Smooth muscle cell (in vitro differentiated cells): Measurements from ENCODE around the gene CEACAM19. TPM values are rescaled to one million over a fixed set of nuclear protein-coding genes. Genes with fewer than 3 reads are reported as not detected.

Source experiments
- DNase-seq: peaks from one replicate; lab custom pipeline; 2025; ENCODE audit not compliant: unreplicated experiment; lab: John Stamatoyannopoulos, UW
- H2AFZ ChIP-seq: fragments of 200-600 bp; sonication (generic); 2 replicates; pipeline ENCODE4 v1.6.0; 2016; ENCODE audit warnings: antibody characterized with exemption, low read depth, mild to moderate bottlenecking
- H3F3A ChIP-seq: fragments of 200-600 bp; sonication (generic); 2 replicates; pipeline ENCODE4 v1.6.0; 2017; ENCODE audit warnings: antibody characterized with exemption, low read depth
- H3K27ac ChIP-seq: fragments of 200-600 bp; sonication (generic); 2 replicates; pipeline ENCODE4 v1.5.1; 2016; ENCODE audit warnings: low read depth, mild to moderate bottlenecking
- H3K27me3 ChIP-seq: fragments of 200-600 bp; sonication (generic); 2 replicates; pipeline ENCODE4 v1.6.1; 2016; ENCODE audit warnings: low read depth, mild to moderate bottlenecking
- H3K36me3 ChIP-seq: fragments of 200-600 bp; sonication (generic); 2 replicates; pipeline ENCODE4 v1.5.1; 2016; ENCODE audit warnings: low read depth
- H3K4me1 ChIP-seq: fragments of 200-600 bp; sonication (generic); 2 replicates; pipeline ENCODE4 v1.5.1; 2016; ENCODE audit warnings: low read depth
- H3K4me2 ChIP-seq: fragments of 200-600 bp; sonication (generic); 2 replicates; pipeline ENCODE4 v1.6.0; 2016; ENCODE audit warnings: mild to moderate bottlenecking
- H3K4me3 ChIP-seq: fragments of 200-600 bp; sonication (generic); 2 replicates; pipeline ENCODE4 v1.5.1; 2016; ENCODE audit warnings: mild to moderate bottlenecking
- H3K79me2 ChIP-seq: fragments of 200-600 bp; sonication (generic); 2 replicates; pipeline ENCODE4 v1.6.0; 2016; ENCODE audit warnings: low read depth, mild to moderate bottlenecking
- H3K9ac ChIP-seq: fragments of 200-600 bp; sonication (generic); 2 replicates; pipeline ENCODE4 v1.6.0; 2016; ENCODE audit warnings: low read depth
- H3K9me3 ChIP-seq: fragments of 200-600 bp; sonication (generic); replicated peaks from 2 replicates; pipeline ENCODE4 v1.5.1; 2016; ENCODE audit warnings: low read depth
- H4K20me1 ChIP-seq: fragments of 200-600 bp; sonication (generic); 2 replicates; pipeline ENCODE4 v1.6.0; 2016; ENCODE audit warnings: low read depth
- CTCF ChIP-seq: fragments of 200-600 bp; sonication (generic); IDR thresholded peaks from 2 replicates; pipeline ENCODE4 v1.5.1; 2017; ENCODE audit warnings: borderline replicate concordance, mild to moderate bottlenecking, antibody characterized with exemption; ENCODE audit not compliant: insufficient read depth, poor library complexity, severe bottlenecking
- WGBS: methylation state at CpG from one replicate; pipeline ENCODE4 v1.1.7; 2016; ENCODE audit warnings: low lambda C conversion rate; 5-methylcytosine and 5-hydroxymethylcytosine counted together
- polyA plus RNA-seq: library from polyadenylated mRNA; unstranded; fragments of >200 nt; fragmentation: Nextera tagmentation; extraction: Ambion mirVana; gene quantifications from 2 replicates; pipeline ENCODE4 v1.2.1, GENCODE V29; 2016
- total RNA-seq: library from RNA; depleted of rRNA; stranded (reverse); fragments of >200 nt; gene quantifications from 2 replicates; pipeline ENCODE4 v1.2.3, GENCODE V29; 2014

Gene CEACAM19
- total and polyA plus RNA-seq, 2 experiments from 2014 or later = 0.81 to 0.88 TPM

GRCh38 chr19:44729516-44730033, 58.3 kb downstream of the CEACAM19 start:
- no peaks in the 10 kb centered on the region for H3K9me3 ChIP-seq
- WGBS = 95% methylated on average over 8 of the region's 8 CpGs
- TF ChIP-seq CTCF = no peak
- no peak overlapping the region for H3K4me3 ChIP-seq
- H2AFZ ChIP-seq = no peak overlapping the region
- H3K79me2 ChIP-seq = no peaks in the 10 kb centered on the region
- no peak overlapping the region for H3K27ac ChIP-seq
- no peak for DNase-seq
- H3K4me2 ChIP-seq = no peak overlapping the region
- H3K27me3 ChIP-seq = no peaks in the 10 kb centered on the region
- H3F3A ChIP-seq = no peaks in the 10 kb centered on the region
- H4K20me1 ChIP-seq = no peaks in the 10 kb centered on the region
- H3K36me3 ChIP-seq = no peaks in the 10 kb centered on the region
- no peak overlapping the region for H3K9ac ChIP-seq
- no peaks in the 10 kb centered on the region for H3K4me1 ChIP-seq

DNA sequence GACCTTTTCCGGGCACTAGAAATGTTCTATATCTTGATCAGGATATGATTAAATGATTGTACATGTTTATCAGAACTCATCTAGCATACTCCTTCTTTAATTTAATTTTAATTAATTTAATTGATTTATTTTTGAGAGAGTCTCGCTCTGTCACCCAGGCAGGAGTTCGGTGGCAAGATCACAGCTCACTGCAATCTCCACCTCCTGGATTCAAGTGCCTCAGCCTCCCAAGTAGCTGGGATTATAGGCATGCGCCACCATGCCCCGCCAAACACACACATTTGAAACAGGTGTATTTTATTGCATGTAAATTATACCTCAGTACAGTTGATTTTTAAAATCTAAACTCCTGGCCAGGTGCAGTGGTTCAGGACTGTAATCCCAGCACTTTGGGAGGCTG, 59.8 kb downstream of the CEACAM19 start:
- Histone ChIP-seq H4K20me1 (no peaks in the 10 kb centered on the region), H3K27ac (no peak overlapping the region), H3K9ac (no peak overlapping the region), H3K9me3 (no peaks in the 10 kb centered on the region), H3K4me3 (no peak overlapping the region), H3K4me2 (no peak overlapping the region), H3K27me3 (no peaks in the 10 kb centered on the region), H3K79me2 (no peaks in the 10 kb centered on the region), H3K4me1 (no peaks in the 10 kb centered on the region), H2AFZ (no peak overlapping the region), H3K36me3 (no peaks in the 10 kb centered on the region), H3F3A (no peaks in the 10 kb centered on the region)
- DNase-seq = no peak
- 96% methylated on average over 5 of the region's 5 CpGs for WGBS
- no peak for TF ChIP-seq CTCF

GRCh38 chr19:44731622-44732021, 60.3 kb downstream of the CEACAM19 start:
- Histone ChIP-seq H3K36me3 (no peaks in the 10 kb centered on the region), H3K79me2 (no peaks in the 10 kb centered on the region), H3K27ac (no peak overlapping the region), H3K4me3 (no peak overlapping the region), H4K20me1 (no peaks in the 10 kb centered on the region), H3K4me2 (no peak overlapping the region), H3K27me3 (no peaks in the 10 kb centered on the region), H2AFZ (no peak overlapping the region), H3K9ac (no peak overlapping the region), H3K9me3 (no peaks in the 10 kb centered on the region), H3F3A (no peaks in the 10 kb centered on the region), H3K4me1 (no peaks in the 10 kb centered on the region)
- no peak for TF ChIP-seq CTCF
- DNase-seq = no peak
- 66% methylated on average over 4 of the region's 5 CpGs for WGBS

- H4K20me1 ChIP-seq = no peaks in the 10 kb centered on the region
- no peaks in the 10 kb centered on the region for H3K27me3 ChIP-seq
- no peak for TF ChIP-seq CTCF
- no peaks in the 10 kb centered on the region for H3K79me2 ChIP-seq
- WGBS = 80% methylated on average over 11 of the region's 11 CpGs
- H3K27ac ChIP-seq = no peak overlapping the region
- no peaks in the 10 kb centered on the region for H3K36me3 ChIP-seq
- no peaks in the 10 kb centered on the region for H3K4me1 ChIP-seq
- no peak overlapping the region for H3K4me3 ChIP-seq
- no peaks in the 10 kb centered on the region for H3K9me3 ChIP-seq
- no peaks in the 10 kb centered on the region for H3F3A ChIP-seq
- H2AFZ ChIP-seq = no peak overlapping the region
- DNase-seq = no peak
- no peak overlapping the region for H3K4me2 ChIP-seq
- H3K9ac ChIP-seq = no peak overlapping the region
Observed at GRCh38 chr19:44732235-44733014, 61.1 kb downstream of the CEACAM19 start.
